GM06990 (cell line): ENCODE measurements around the gene ZNF581.

Experiments used
- DNase-seq: peaks from one replicate; pipeline ENCODE4 v3.0.0-alpha.2; 2011; ENCODE audit not compliant: insufficient read length; ENCODE audit errors: extremely low read depth
- H3K27me3 ChIP-seq: replicated peaks from 2 replicates; pipeline ENCODE4 v1.6.0; 2011; ENCODE audit warnings: low read length; ENCODE audit not compliant: control insufficient read depth, insufficient read depth
- H3K36me3 ChIP-seq: 2 replicates; pipeline ENCODE4 v1.5.1; 2011; ENCODE audit warnings: low read length; ENCODE audit not compliant: control insufficient read depth, insufficient read depth
- H3K4me3 ChIP-seq: replicated peaks from 2 replicates; pipeline ENCODE4 v1.5.1; 2011; ENCODE audit warnings: low read depth, mild to moderate bottlenecking, control low read depth, low read length
- TF ChIP-seq, protein P1 (sequence below): IDR thresholded peaks from 2 replicates; pipeline ENCODE4 v1.5.1; 2011; ENCODE audit warnings: low read length, control low read depth, mild to moderate bottlenecking, inconsistent platforms; ENCODE audit not compliant: insufficient read depth, poor library complexity, severe bottlenecking

The ZNF581 gene

DNA sequence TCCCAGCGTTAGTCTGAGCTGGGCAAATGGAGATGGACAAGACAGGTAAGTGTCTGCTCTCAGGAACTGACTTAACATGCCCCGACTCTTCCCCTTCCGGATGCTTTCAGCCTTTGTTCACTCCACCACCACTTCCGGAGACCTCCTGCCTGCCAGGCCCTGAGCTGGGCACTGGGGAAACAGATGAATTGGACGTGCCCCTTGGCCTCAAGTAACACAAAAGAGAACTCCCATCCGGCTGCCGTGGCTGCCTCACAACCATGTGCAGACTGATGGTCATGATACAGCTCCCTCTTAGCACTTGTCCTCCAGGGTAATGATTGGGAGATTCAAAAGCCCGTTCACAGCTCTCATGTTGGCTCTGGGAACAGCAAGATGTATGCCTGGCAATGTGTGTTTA is 26.0 kb upstream of the ZNF581 start:
- Histone ChIP-seq H3K36me3 (peaks cover 21% of the 10 kb centered on the region), H3K4me3 (no peak overlapping the region), H3K27me3 (no peaks in the 10 kb centered on the region)
- TF ChIP-seq, protein P1, sequence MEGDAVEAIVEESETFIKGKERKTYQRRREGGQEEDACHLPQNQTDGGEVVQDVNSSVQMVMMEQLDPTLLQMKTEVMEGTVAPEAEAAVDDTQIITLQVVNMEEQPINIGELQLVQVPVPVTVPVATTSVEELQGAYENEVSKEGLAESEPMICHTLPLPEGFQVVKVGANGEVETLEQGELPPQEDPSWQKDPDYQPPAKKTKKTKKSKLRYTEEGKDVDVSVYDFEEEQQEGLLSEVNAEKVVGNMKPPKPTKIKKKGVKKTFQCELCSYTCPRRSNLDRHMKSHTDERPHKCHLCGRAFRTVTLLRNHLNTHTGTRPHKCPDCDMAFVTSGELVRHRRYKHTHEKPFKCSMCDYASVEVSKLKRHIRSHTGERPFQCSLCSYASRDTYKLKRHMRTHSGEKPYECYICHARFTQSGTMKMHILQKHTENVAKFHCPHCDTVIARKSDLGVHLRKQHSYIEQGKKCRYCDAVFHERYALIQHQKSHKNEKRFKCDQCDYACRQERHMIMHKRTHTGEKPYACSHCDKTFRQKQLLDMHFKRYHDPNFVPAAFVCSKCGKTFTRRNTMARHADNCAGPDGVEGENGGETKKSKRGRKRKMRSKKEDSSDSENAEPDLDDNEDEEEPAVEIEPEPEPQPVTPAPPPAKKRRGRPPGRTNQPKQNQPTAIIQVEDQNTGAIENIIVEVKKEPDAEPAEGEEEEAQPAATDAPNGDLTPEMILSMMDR: no peak
- DNase-seq: no peak

DNA sequence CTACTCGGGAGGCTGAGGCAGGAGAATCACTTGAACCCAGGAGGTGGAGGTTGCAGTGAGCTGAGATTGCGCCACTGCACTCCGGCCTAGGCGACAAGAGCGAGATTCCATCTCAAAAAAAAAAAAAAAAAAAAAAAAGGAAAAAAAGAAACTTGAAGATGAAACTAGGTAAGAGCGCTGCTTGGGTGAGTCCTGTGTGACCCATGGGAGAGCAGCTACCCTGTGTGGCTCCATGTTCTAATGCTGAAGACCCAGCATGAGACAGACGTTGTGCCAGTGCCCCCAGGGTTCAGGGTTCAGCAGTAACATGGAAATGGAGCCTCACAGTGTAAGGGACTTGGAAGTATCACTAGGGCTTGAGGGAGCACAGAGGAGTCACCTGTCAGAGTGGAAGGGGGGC is 25.0 kb upstream of the ZNF581 start:
- Histone ChIP-seq H3K36me3 (peaks cover 21% of the 10 kb centered on the region), H3K27me3 (no peaks in the 10 kb centered on the region), H3K4me3 (no peak overlapping the region)
- no peak for DNase-seq
- TF ChIP-seq, protein P1: no peak

DNA sequence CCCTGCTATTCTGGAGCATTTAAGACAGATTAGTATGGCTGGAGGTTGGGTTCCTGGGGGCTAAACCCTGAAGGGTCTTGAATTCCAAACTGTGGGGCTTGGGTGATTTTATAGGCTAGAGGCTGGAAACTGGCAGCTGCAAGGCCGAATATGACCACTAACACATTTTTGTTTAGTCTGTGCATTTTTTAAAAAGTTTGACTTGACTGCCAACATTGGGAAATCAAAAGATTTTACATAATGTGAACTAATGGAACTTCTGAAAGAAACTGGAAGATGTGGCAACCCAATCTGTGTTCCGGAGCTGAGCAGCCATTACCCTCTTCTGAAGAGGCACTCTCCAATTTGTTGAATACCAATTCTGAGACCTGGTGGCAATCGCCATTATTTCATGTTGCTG is 24.2 kb upstream of the ZNF581 start:
- DNase-seq: no peak
- Histone ChIP-seq H3K36me3 (peaks cover 21% of the 10 kb centered on the region), H3K4me3 (no peak overlapping the region), H3K27me3 (no peaks in the 10 kb centered on the region)
- TF ChIP-seq, protein P1: no peak

DNA sequence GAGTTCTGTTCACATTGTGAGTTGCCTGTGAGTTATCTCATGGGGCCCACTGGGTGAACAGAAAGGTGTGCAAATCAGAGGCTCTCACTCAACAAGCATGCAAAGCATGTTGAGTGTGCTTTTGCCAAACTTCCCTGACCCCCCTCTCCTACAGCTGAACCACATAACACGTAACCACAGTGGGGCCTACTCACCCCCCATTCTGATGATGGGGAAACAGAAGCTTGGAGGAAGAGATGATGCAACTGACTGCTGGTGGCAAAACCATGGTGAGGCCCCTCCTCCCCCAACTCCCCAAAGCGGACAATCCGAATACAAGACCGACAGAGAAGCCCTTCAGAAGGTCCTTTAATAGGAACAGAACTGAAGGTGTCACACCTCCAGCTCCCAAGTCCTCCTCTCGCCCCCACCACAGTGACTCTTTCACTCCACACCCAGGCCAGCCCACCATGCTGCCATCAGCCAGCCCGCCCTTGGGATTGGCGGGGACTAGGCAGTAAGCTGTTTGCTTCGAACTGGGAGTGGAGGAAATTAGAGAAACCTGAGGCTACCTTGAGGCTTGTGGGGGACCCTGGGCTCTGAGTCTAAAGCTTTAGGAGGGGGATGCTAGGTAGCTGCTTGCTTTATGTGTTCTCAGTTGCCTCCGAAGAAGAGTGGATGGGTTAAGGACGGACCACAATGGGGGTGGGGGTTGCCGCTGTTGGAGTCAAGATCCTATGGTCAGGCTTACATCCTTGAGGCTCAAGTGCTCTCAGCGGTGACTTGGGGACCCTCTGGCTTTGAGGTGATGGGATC is 22.8 kb upstream of the ZNF581 start:
- no peak overlapping the region for H3K4me3 ChIP-seq
- DNase-seq: no peak
- TF ChIP-seq, protein P1: no peak
- H3K27me3 ChIP-seq: no peaks in the 10 kb centered on the region
- H3K36me3 ChIP-seq: peaks cover 14% of the 10 kb centered on the region

DNA sequence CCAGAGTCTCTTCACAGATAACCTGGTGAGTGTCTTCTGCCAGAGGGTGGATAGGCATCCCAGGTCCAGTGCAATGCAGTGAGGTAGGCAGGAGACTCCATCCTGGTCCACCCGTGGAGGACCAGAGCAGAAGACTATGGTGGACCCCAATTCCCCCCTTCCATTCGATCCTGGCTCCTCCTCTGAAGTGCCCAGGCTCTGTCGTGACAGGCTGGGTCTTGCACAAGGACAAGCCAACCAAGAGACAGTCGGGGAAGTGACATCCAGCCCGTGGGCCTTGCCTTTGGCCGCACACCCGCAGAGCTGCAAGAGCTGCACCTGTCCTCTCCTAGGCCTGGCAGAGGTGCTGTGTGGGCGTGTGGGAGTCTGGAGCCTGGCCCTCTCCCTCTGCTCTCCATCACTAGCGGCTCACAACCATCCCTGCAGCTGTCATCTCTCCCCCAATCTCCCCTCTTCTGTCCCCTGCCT is 22.2 kb upstream of the ZNF581 start:
- Histone ChIP-seq H3K27me3 (no peaks in the 10 kb centered on the region), H3K36me3 (peaks cover 10% of the 10 kb centered on the region), H3K4me3 (no peak overlapping the region)
- TF ChIP-seq, protein P1: no peak
- DNase-seq: no peak
